NCI-H1092 treated with DMSO at 0.1 percent for 48 hours (cell line): ENCODE measurements around the gene WDR7.
A peak's percentile ranks its signal among the peaks of the same experiment; 100 is the strongest.

ENCODE experiments used
- DNase-seq: peaks from one replicate; lab custom pipeline; 2025; lab: John Stamatoyannopoulos, UW

The WDR7 gene

GRCh38 chr18:56992777-56993176 is 341.6 kb downstream of the WDR7 start:
- DNase-seq = no peak

- DNase-seq = peak; percentile 37
These were observed 344.5 kb downstream of the WDR7 start for GRCh38 chr18:56995579-56996188.

- DNase-seq = no peak
These were observed 346.0 kb downstream of the WDR7 start for GRCh38 chr18:56997200-56997599.

GRCh38 chr18:56999823-57000222 is 348.7 kb downstream of the WDR7 start:
- no peak for DNase-seq

GRCh38 chr18:57002627-57003026 is 351.5 kb downstream of the WDR7 start:
- DNase-seq = peak; percentile 90

- DNase-seq = no peak
These were observed 352.2 kb downstream of the WDR7 start for GRCh38 chr18:57003342-57003741.

GRCh38 chr18:57004366-57005121 is 353.4 kb downstream of the WDR7 start:
- peak; percentile 29 for DNase-seq

GRCh38 chr18:57008001-57008686 is 357.0 kb downstream of the WDR7 start:
- no peak for DNase-seq

- no peak for DNase-seq
These were observed 358.7 kb downstream of the WDR7 start for GRCh38 chr18:57009844-57010243.

- DNase-seq = no peak
These were observed 363.7 kb downstream of the WDR7 start for GRCh38 chr18:57014772-57015413.

GRCh38 chr18:57015451-57015850 is 364.3 kb downstream of the WDR7 start:
- no peak for DNase-seq

- DNase-seq = no peak
These were observed 367.7 kb downstream of the WDR7 start for GRCh38 chr18:57018845-57019244.

- DNase-seq = no peak
These were observed 371.6 kb downstream of the WDR7 start for GRCh38 chr18:57022716-57023115.

- no peak for DNase-seq
These were observed 372.2 kb downstream of the WDR7 start for GRCh38 chr18:57023275-57023882.

GRCh38 chr18:57025540-57025939 is 374.4 kb downstream of the WDR7 start:
- no peak for DNase-seq

GRCh38 chr18:57026316-57026715 is 375.2 kb downstream of the WDR7 start:
- DNase-seq = no peak

GRCh38 chr18:57027190-57027708 is 376.1 kb downstream of the WDR7 start:
- DNase-seq = no peak

- DNase-seq = peak; percentile 41
These were observed 378.6 kb downstream of the WDR7 start for GRCh38 chr18:57029761-57030160.

GRCh38 chr18:57030417-57030816 is 379.3 kb downstream of the WDR7 start:
- no peak for DNase-seq

GRCh38 chr18:57035590-57035989 is 384.4 kb downstream of the WDR7 start:
- no peak for DNase-seq

GRCh38 chr18:57038395-57038794 is 387.2 kb downstream of the WDR7 start:
- no peak for DNase-seq

GRCh38 chr18:57040175-57040574 is 389.0 kb downstream of the WDR7 start:
- DNase-seq = no peak
